GM23338 (cell line): Measurements from ENCODE around the gene OR51E1. TPM values are rescaled to one million over a fixed set of nuclear protein-coding genes. Genes with fewer than 3 reads are reported as not detected.

ENCODE experiments used
- ATAC-seq: fragments of 200-7000 bp; cut with Tn5 transposase; 3 replicates; pipeline ENCODE4 v1.9.1; 2020
- DNase-seq: peaks from one replicate; pipeline ENCODE4 v3.0.0-alpha.2; 2015; ENCODE audit warnings: low spot score
- H2AFZ ChIP-seq: fragments of 200-600 bp; sonication (generic); 2 replicates; pipeline ENCODE4 v1.8.0; 2016; ENCODE audit warnings: antibody characterized with exemption, mild to moderate bottlenecking, moderate library complexity
- H3F3A ChIP-seq: fragments of 200-600 bp; sonication (generic); replicated peaks from 2 replicates; pipeline ENCODE4 v1.8.0; 2017; ENCODE audit warnings: antibody characterized with exemption, mixed run types, low read depth
- H3K27ac ChIP-seq: fragments of 200-600 bp; sonication (generic); 2 replicates; pipeline ENCODE4 v1.6.1; 2016; ENCODE audit warnings: low read depth
- H3K27me3 ChIP-seq: fragments of 200-600 bp; sonication (generic); 2 replicates; pipeline ENCODE4 v1.8.0; 2016; ENCODE audit warnings: mild to moderate bottlenecking, mixed run types, moderate library complexity; ENCODE audit not compliant: insufficient read depth
- H3K36me3 ChIP-seq: fragments of 200-600 bp; sonication (generic); 2 replicates; pipeline ENCODE4 v1.8.0; 2016; ENCODE audit warnings: mild to moderate bottlenecking; ENCODE audit not compliant: insufficient read depth
- H3K4me1 ChIP-seq: fragments of 200-600 bp; sonication (generic); 2 replicates; pipeline ENCODE4 v1.8.0; 2016; ENCODE audit warnings: mild to moderate bottlenecking, moderate library complexity; ENCODE audit not compliant: insufficient read depth
- H3K4me2 ChIP-seq: fragments of 200-600 bp; sonication (generic); 2 replicates; pipeline ENCODE4 v1.7.1; 2017; ENCODE audit warnings: mixed run types
- H3K4me3 ChIP-seq: fragments of 200-600 bp; sonication (generic); 2 replicates; pipeline ENCODE4 v1.6.1; 2016; ENCODE audit warnings: mixed run types
- H3K79me2 ChIP-seq: fragments of 200-600 bp; sonication (generic); replicated peaks from 2 replicates; pipeline ENCODE4 v1.8.0; 2017; ENCODE audit warnings: mild to moderate bottlenecking; ENCODE audit not compliant: insufficient read depth
- H3K9me2 ChIP-seq: fragments of 200-600 bp; sonication (generic); 2 replicates; pipeline ENCODE4 v1.8.0; 2017; ENCODE audit not compliant: insufficient read depth
- H4K20me1 ChIP-seq: fragments of 200-600 bp; sonication (generic); replicated peaks from 2 replicates; pipeline ENCODE4 v1.8.0; 2017; ENCODE audit warnings: mild to moderate bottlenecking; ENCODE audit not compliant: insufficient read depth
- H3K27ac Mint-ChIP-seq: 2 replicates; pipeline ENCODE4 v1.8.0; 2020; ENCODE audit warnings: inconsistent platforms, mild to moderate bottlenecking, moderate library complexity, mixed read lengths
- H3K27me3 Mint-ChIP-seq: 3 replicates; pipeline ENCODE4 v1.8.0; 2022; ENCODE audit warnings: low read depth, mild to moderate bottlenecking, moderate library complexity, mixed read lengths, inconsistent platforms; ENCODE audit not compliant: insufficient read depth, poor library complexity
- H3K36me3 Mint-ChIP-seq: 3 replicates; pipeline ENCODE4 v1.8.0; 2021; ENCODE audit warnings: low read depth, mild to moderate bottlenecking, inconsistent platforms, moderate library complexity, mixed read lengths
- H3K4me1 Mint-ChIP-seq: 3 replicates; pipeline ENCODE4 v1.8.0; 2020; ENCODE audit warnings: mild to moderate bottlenecking, inconsistent platforms, mixed read lengths
- H3K4me3 Mint-ChIP-seq: 3 replicates; pipeline ENCODE4 v1.8.0; 2021; ENCODE audit warnings: moderate library complexity, mild to moderate bottlenecking, inconsistent platforms, mixed read lengths
- H3K9me3 Mint-ChIP-seq: 3 replicates; pipeline ENCODE4 v1.8.0; 2020; ENCODE audit warnings: moderate library complexity, mild to moderate bottlenecking, inconsistent platforms, mixed read lengths
- CREB1 ChIP-seq: fragments of 250-450 bp; sonication (Bioruptor Pico); IDR thresholded peaks from 2 replicates; pipeline ENCODE4 v1.5.0; 2020; ENCODE audit warnings: low read depth, mild to moderate bottlenecking, moderate library complexity
- CTCF ChIP-seq, 2 experiments: fragments of 200-600 bp in 1 of 2; sonication (generic) in 1 of 2; conservative IDR thresholded peaks; 2 replicates each; pipeline versions ENCODE4 v1.5.1 to v1.6.1; 2016 to 2017; ENCODE audit warnings: antibody characterized with exemption in 2 of 2, low read depth in 2 of 2, mild to moderate bottlenecking in 2 of 2, moderate library complexity in 1 of 2
- EZH2phosphoT487 ChIP-seq: fragments of 200-600 bp; sonication (generic); IDR thresholded peaks from one replicate; pipeline ENCODE4 v1.8.1; 2018; ENCODE audit warnings: antibody characterized with exemption; ENCODE audit not compliant: unreplicated experiment
- NANOG ChIP-seq: IDR thresholded peaks from 2 replicates; pipeline ENCODE4 v1.6.1; 2016; ENCODE audit warnings: antibody characterized with exemption, borderline replicate concordance
- POLR2AphosphoS5 ChIP-seq: IDR thresholded peaks from 2 replicates; pipeline ENCODE4 v1.6.1; 2016; ENCODE audit warnings: antibody characterized with exemption, low read depth
- ZNF331 ChIP-seq: fragments of 250-450 bp; sonication (Bioruptor Pico); IDR thresholded peaks from 2 replicates; pipeline ENCODE4 v1.5.0; 2020; ENCODE audit warnings: low read depth, mild to moderate bottlenecking, moderate library complexity
- polyA plus RNA-seq: library from polyadenylated mRNA; unstranded; fragments of >200 nt; fragmentation: Nextera tagmentation; extraction: Ambion mirVana; gene quantifications from 2 replicates; pipeline ENCODE4 v1.2.1, GENCODE V29; 2016
- total RNA-seq: library from RNA; depleted of rRNA; stranded (reverse); fragments of >200 nt; shearing (Covaris generic); gene quantifications from 2 replicates; pipeline ENCODE4 v1.2.3, GENCODE V29; 2014
- TF ChIP-seq, protein P1 (sequence below): IDR thresholded peaks from one replicate; pipeline ENCODE4 v1.6.1; 2018; ENCODE audit warnings: antibody characterized with exemption; ENCODE audit not compliant: unreplicated experiment
- TF ChIP-seq, protein P2 (sequence below): fragments of 250-450 bp; sonication (Bioruptor Pico); IDR thresholded peaks from 2 replicates; pipeline ENCODE4 v1.5.0; 2020; ENCODE audit warnings: mild to moderate bottlenecking, moderate library complexity

OR51E1 gene
- total and polyA plus RNA-seq, 2 experiments from 2014 or later, result not detected

DNA sequence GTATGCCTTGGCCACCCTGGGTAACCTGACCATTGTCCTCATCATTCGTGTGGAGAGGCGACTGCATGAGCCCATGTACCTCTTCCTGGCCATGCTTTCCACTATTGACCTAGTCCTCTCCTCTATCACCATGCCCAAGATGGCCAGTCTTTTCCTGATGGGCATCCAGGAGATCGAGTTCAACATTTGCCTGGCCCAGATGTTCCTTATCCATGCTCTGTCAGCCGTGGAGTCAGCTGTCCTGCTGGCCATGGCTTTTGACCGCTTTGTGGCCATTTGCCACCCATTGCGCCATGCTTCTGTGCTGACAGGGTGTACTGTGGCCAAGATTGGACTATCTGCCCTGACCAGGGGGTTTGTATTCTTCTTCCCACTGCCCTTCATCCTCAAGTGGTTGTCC lies 3.9 kb upstream of the OR51E1 start (continued):
- TF ChIP-seq, protein P1, sequence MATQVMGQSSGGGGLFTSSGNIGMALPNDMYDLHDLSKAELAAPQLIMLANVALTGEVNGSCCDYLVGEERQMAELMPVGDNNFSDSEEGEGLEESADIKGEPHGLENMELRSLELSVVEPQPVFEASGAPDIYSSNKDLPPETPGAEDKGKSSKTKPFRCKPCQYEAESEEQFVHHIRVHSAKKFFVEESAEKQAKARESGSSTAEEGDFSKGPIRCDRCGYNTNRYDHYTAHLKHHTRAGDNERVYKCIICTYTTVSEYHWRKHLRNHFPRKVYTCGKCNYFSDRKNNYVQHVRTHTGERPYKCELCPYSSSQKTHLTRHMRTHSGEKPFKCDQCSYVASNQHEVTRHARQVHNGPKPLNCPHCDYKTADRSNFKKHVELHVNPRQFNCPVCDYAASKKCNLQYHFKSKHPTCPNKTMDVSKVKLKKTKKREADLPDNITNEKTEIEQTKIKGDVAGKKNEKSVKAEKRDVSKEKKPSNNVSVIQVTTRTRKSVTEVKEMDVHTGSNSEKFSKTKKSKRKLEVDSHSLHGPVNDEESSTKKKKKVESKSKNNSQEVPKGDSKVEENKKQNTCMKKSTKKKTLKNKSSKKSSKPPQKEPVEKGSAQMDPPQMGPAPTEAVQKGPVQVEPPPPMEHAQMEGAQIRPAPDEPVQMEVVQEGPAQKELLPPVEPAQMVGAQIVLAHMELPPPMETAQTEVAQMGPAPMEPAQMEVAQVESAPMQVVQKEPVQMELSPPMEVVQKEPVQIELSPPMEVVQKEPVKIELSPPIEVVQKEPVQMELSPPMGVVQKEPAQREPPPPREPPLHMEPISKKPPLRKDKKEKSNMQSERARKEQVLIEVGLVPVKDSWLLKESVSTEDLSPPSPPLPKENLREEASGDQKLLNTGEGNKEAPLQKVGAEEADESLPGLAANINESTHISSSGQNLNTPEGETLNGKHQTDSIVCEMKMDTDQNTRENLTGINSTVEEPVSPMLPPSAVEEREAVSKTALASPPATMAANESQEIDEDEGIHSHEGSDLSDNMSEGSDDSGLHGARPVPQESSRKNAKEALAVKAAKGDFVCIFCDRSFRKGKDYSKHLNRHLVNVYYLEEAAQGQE, result no peak
- no peak for TF ChIP-seq POLR2AphosphoS5
- TF ChIP-seq ZNF331 (CRISPR knock-in tag), result no peak
- TF ChIP-seq NANOG, result no peak

GRCh38 chr11:4641501-4641900 lies 2.3 kb upstream of the OR51E1 start:
- peaks cover 16% of the 10 kb centered on the region; the same call in 1 of the 2 replicates for H3K9me2 ChIP-seq
- Mint-ChIP-seq H3K9me3 (no peaks in the 10 kb centered on the region), H3K4me3 (no peak overlapping the region), H3K4me1 (no peaks in the 10 kb centered on the region; the same call in 2 of the 3 replicates), H3K27me3 (peaks cover 4% of the 10 kb centered on the region), H3K27ac (no peak overlapping the region), H3K36me3 (no peaks in the 10 kb centered on the region)
- no peak overlapping the region for H3K4me2 ChIP-seq
- no peaks in the 10 kb centered on the region for H3K27me3 ChIP-seq
- no peaks in the 10 kb centered on the region for H3F3A ChIP-seq
- H2AFZ ChIP-seq, result no peak overlapping the region
- no peaks in the 10 kb centered on the region for H3K4me1 ChIP-seq
- H3K27ac ChIP-seq, result no peak overlapping the region
- ATAC-seq (no peak), DNase-seq (peak; percentile 9)
- no peak for TF ChIP-seq CTCF (conservative IDR thresholded peaks at IDR 0.05; ENCODE audit: low read depth in 2 of 2)
- H3K4me3 ChIP-seq, result no peak overlapping the region
- H3K36me3 ChIP-seq, result no peaks in the 10 kb centered on the region
- no peaks in the 10 kb centered on the region for H4K20me1 ChIP-seq
- no peaks in the 10 kb centered on the region for H3K79me2 ChIP-seq

GRCh38 chr11:4642043-4642442 lies 1.7 kb upstream of the OR51E1 start:
- ATAC-seq (no peak), DNase-seq (no peak)
- Histone ChIP-seq H3K79me2 (no peaks in the 10 kb centered on the region), H3K4me2 (no peak overlapping the region), H3K27me3 (no peaks in the 10 kb centered on the region), H3K4me1 (no peaks in the 10 kb centered on the region), H3F3A (no peaks in the 10 kb centered on the region), H3K9me2 (peaks cover 16% of the 10 kb centered on the region; the same call in 1 of the 2 replicates), H3K36me3 (no peaks in the 10 kb centered on the region), H3K4me3 (no peak overlapping the region), H4K20me1 (no peaks in the 10 kb centered on the region), H2AFZ (no peak overlapping the region), H3K27ac (no peak overlapping the region)
- Mint-ChIP-seq H3K4me1 (no peaks in the 10 kb centered on the region; the same call in 2 of the 3 replicates), H3K9me3 (no peaks in the 10 kb centered on the region), H3K27me3 (peaks cover 4% of the 10 kb centered on the region), H3K4me3 (no peak overlapping the region), H3K36me3 (no peaks in the 10 kb centered on the region), H3K27ac (no peak overlapping the region)
- no peak for TF ChIP-seq CREB1
- TF ChIP-seq, protein P2, sequence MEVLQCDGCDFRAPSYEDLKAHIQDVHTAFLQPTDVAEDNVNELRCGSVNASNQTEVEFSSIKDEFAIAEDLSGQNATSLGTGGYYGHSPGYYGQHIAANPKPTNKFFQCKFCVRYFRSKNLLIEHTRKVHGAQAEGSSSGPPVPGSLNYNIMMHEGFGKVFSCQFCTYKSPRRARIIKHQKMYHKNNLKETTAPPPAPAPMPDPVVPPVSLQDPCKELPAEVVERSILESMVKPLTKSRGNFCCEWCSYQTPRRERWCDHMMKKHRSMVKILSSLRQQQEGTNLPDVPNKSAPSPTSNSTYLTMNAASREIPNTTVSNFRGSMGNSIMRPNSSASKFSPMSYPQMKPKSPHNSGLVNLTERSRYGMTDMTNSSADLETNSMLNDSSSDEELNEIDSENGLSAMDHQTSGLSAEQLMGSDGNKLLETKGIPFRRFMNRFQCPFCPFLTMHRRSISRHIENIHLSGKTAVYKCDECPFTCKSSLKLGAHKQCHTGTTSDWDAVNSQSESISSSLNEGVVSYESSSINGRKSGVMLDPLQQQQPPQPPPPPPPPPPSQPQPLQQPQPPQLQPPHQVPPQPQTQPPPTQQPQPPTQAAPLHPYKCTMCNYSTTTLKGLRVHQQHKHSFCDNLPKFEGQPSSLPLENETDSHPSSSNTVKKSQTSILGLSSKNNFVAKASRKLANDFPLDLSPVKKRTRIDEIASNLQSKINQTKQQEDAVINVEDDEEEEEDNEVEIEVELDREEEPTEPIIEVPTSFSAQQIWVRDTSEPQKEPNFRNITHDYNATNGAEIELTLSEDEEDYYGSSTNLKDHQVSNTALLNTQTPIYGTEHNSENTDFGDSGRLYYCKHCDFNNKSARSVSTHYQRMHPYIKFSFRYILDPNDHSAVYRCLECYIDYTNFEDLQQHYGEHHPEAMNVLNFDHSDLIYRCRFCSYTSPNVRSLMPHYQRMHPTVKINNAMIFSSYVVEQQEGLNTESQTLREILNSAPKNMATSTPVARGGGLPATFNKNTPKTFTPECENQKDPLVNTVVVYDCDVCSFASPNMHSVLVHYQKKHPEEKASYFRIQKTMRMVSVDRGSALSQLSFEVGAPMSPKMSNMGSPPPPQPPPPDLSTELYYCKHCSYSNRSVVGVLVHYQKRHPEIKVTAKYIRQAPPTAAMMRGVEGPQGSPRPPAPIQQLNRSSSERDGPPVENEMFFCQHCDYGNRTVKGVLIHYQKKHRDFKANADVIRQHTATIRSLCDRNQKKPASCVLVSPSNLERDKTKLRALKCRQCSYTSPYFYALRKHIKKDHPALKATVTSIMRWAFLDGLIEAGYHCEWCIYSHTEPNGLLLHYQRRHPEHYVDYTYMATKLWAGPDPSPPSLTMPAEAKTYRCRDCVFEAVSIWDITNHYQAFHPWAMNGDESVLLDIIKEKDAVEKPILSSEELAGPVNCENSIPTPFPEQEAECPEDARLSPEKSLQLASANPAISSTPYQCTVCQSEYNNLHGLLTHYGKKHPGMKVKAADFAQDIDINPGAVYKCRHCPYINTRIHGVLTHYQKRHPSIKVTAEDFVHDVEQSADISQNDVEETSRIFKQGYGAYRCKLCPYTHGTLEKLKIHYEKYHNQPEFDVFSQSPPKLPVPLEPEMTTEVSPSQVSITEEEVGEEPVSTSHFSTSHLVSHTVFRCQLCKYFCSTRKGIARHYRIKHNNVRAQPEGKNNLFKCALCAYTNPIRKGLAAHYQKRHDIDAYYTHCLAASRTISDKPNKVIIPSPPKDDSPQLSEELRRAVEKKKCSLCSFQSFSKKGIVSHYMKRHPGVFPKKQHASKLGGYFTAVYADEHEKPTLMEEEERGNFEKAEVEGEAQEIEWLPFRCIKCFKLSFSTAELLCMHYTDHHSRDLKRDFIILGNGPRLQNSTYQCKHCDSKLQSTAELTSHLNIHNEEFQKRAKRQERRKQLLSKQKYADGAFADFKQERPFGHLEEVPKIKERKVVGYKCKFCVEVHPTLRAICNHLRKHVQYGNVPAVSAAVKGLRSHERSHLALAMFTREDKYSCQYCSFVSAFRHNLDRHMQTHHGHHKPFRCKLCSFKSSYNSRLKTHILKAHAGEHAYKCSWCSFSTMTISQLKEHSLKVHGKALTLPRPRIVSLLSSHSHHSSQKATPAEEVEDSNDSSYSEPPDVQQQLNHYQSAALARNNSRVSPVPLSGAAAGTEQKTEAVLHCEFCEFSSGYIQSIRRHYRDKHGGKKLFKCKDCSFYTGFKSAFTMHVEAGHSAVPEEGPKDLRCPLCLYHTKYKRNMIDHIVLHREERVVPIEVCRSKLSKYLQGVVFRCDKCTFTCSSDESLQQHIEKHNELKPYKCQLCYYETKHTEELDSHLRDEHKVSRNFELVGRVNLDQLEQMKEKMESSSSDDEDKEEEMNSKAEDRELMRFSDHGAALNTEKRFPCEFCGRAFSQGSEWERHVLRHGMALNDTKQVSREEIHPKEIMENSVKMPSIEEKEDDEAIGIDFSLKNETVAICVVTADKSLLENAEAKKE (CRISPR knock-in tag), result no peak
- no peak for TF ChIP-seq EZH2phosphoT487
